Keratinocyte (primary cell): ENCODE measurements around the gene STAB2. TPM values are rescaled to one million over a fixed set of nuclear protein-coding genes. Genes with fewer than 3 reads are reported as not detected.

Source experiments
- DNase-seq: peaks from one replicate; pipeline ENCODE4 v3.0.0-alpha.2; 2011; ENCODE audit warnings: low read depth, missing footprints, low spot score
- FAIRE-seq: peaks from 2 replicates; lab custom pipeline; 2011; peaks lifted over from hg19 to GRCh38; lab: Jason Lieb, UNC
- H2AFZ ChIP-seq: 2 replicates; pipeline ENCODE4 v1.6.0; 2012; ENCODE audit warnings: low read length, control low read depth, inconsistent platforms; ENCODE audit not compliant: control insufficient read depth
- H3K27ac ChIP-seq: 2 replicates; pipeline ENCODE4 v1.5.1; 2011; ENCODE audit warnings: low read length; ENCODE audit not compliant: control insufficient read depth, insufficient read depth
- H3K27me3 ChIP-seq: 3 replicates; pipeline ENCODE4 v1.6.0; 2011; ENCODE audit warnings: low read length; ENCODE audit not compliant: control insufficient read depth, insufficient read depth; ENCODE audit errors: extremely low read depth
- H3K36me3 ChIP-seq, 2 experiments: 2 replicates in 1 of 2; 3 replicates in 1 of 2; pipeline ENCODE4 v1.5.1; 2011; ENCODE audit warnings: low read length in 2 of 2, mild to moderate bottlenecking in 1 of 2; ENCODE audit not compliant: control insufficient read depth in 2 of 2, insufficient read depth in 2 of 2; ENCODE audit errors: extremely low read depth in 1 of 2
- H3K4me1 ChIP-seq: 3 replicates; pipeline ENCODE4 v1.5.1; 2011; ENCODE audit warnings: low read length; ENCODE audit not compliant: control insufficient read depth, insufficient read depth; ENCODE audit errors: extremely low read depth
- H3K4me2 ChIP-seq: 3 replicates; pipeline ENCODE4 v1.6.0; 2011; ENCODE audit warnings: low read depth, low read length; ENCODE audit not compliant: control insufficient read depth, insufficient read depth; ENCODE audit errors: extremely low read depth
- H3K4me3 ChIP-seq, 3 experiments: fragments of 200-600 bp in 1 of 3; sonication (generic) in 1 of 3; 2 replicates in 2 of 3; 3 replicates in 1 of 3; pipeline ENCODE4 v1.5.1; 2011 to 2016; ENCODE audit warnings: low read length in 3 of 3, mild to moderate bottlenecking in 3 of 3, control low read depth in 2 of 3, inconsistent platforms in 1 of 3, low read depth in 1 of 3, mixed read lengths in 1 of 3, mixed run types in 1 of 3, moderate library complexity in 1 of 3; ENCODE audit not compliant: control insufficient read depth in 2 of 3, insufficient read depth in 2 of 3; ENCODE audit errors: extremely low read depth in 1 of 3
- H3K79me2 ChIP-seq: 2 replicates; pipeline ENCODE4 v1.6.0; 2012; ENCODE audit warnings: low read length; ENCODE audit not compliant: control insufficient read depth, insufficient read depth
- H3K9ac ChIP-seq: 3 replicates; pipeline ENCODE4 v1.6.0; 2011; ENCODE audit warnings: low read length; ENCODE audit not compliant: control insufficient read depth, insufficient read depth; ENCODE audit errors: extremely low read depth
- H3K9me1 ChIP-seq: 3 replicates; pipeline ENCODE4 v1.6.0; 2011; ENCODE audit warnings: low read length; ENCODE audit not compliant: control insufficient read depth, insufficient read depth; ENCODE audit errors: extremely low read depth
- H3K9me3 ChIP-seq: 2 replicates; pipeline ENCODE4 v1.5.1; 2012; ENCODE audit warnings: low read depth, low read length; ENCODE audit not compliant: control insufficient read depth
- H4K20me1 ChIP-seq: 3 replicates; pipeline ENCODE4 v1.6.0; 2011; ENCODE audit warnings: low read length; ENCODE audit not compliant: control insufficient read depth, insufficient read depth; ENCODE audit errors: extremely low read depth
- CTCF ChIP-seq, 3 experiments: IDR thresholded peaks in 1 of 3; conservative IDR thresholded peaks in 1 of 3; optimal IDR thresholded peaks in 1 of 3; 2 replicates in 2 of 3; 3 replicates in 1 of 3; pipeline versions ENCODE3 to v1.5.1; 2011; ENCODE audit warnings: low read length in 3 of 3, mild to moderate bottlenecking in 3 of 3, moderate library complexity in 2 of 3, control low read depth in 1 of 3, inconsistent platforms in 1 of 3; ENCODE audit not compliant: insufficient read depth in 2 of 3; ENCODE audit errors: extremely low read depth in 1 of 3
- EZH2 ChIP-seq: IDR thresholded peaks from one replicate; pipeline ENCODE4 v1.6.1; 2012; ENCODE audit warnings: inconsistent platforms, mild to moderate bottlenecking, low read length, moderate library complexity
- dilution Hi-C: fragments of 300-500 bp; cut with MboI; formaldehyde crosslinking; loops from one replicate; pipeline ENCODE4 v1.7.0; 2020; ENCODE audit warnings: low sequenced_read_pairs; ENCODE audit not compliant: extremely low pct_ligation_motif_present
- polyA plus RNA-seq, 5 experiments: library from polyadenylated mRNA; depleted of rRNA in 3 of 5; stranded (reverse) in 3 of 5; stranded (forward) in 1 of 5; unstranded in 1 of 5; fragments of >200 nt; gene quantifications; 1 replicate in 1 of 5; 2 replicates in 3 of 5; 3 replicates in 1 of 5; pipeline versions ENCODE4 v1.2.1 to v1.2.3, GENCODE V29; 2011 to 2012; ENCODE audit warnings: missing spikeins in 2 of 5, low read depth in 1 of 5, low replicate concordance in 1 of 5

The STAB2 gene
- polyA plus RNA-seq, 1 donor (not counting 4 experiments of a cell fraction or from before 2014, with no cell fraction given): not detected

DNA sequence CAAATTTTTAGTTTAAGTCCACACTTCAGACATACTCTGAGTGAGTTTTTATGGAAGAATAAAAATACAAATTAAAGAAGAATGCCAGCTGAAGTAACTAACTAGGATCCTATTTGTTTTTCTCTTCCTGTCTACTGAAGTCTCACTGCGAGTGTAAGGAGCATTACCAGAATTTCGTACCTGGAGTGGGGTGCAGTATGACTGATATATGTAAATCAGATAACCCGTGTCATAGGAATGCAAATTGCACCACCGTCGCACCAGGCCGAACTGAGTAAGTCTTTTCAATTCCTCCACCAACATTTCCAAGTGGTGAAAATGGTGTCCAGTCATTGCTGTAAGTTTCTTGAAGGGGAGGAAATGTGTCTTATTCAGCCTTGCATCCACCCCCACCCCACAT is 52.9 kb downstream of the STAB2 start:
- Histone ChIP-seq H2AFZ (no peak overlapping the region), H3K27me3 (no peaks in the 10 kb centered on the region), H3K4me1 (no peaks in the 10 kb centered on the region), H3K27ac (no peak overlapping the region), H3K9me3 (no peaks in the 10 kb centered on the region), H3K9me1 (no peaks in the 10 kb centered on the region), H3K36me3 (no peaks in the 10 kb centered on the region), H3K9ac (no peak overlapping the region), H3K4me2 (no peak overlapping the region), H3K79me2 (no peaks in the 10 kb centered on the region), H4K20me1 (no peaks in the 10 kb centered on the region), H3K4me3 (no peak overlapping the region)
- TF ChIP-seq EZH2 (no peak), CTCF (optimal IDR thresholded peaks at IDR 0.05 in 1 of 3, IDR thresholded peaks at IDR 0.05 in 1 of 3, conservative IDR thresholded peaks at IDR 0.05 in 1 of 3; ENCODE audit: extremely low read depth in 1 of 3, insufficient read depth in 2 of 3, low read length in 3 of 3) (no peak)
- FAIRE-seq (no peak), DNase-seq (no peak)
- dilution Hi-C loops: no loop called here

DNA sequence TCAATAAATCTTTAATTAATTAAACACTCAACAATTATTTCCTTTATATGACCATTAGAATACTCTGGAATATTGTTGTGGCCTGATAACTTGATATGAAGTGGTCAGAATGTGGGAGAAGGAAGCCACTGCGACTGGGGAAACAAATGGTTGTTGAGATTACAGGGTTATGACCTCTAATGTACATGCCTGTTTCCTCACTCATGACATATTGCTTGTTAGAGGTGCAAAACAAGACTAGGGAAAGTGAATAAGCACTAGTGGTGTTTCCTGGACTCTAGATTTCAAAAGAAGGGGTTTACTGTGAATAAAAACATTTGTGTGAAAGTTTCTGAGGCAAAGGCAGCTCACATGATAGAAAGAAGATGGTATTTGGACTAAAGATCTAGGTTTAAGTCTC is 53.3 kb downstream of the STAB2 start:
- Histone ChIP-seq H3K4me1 (no peaks in the 10 kb centered on the region), H3K9me3 (no peaks in the 10 kb centered on the region), H3K9ac (no peak overlapping the region), H3K27ac (no peak overlapping the region), H3K27me3 (no peaks in the 10 kb centered on the region), H2AFZ (no peak overlapping the region), H3K36me3 (no peaks in the 10 kb centered on the region), H4K20me1 (no peaks in the 10 kb centered on the region), H3K79me2 (no peaks in the 10 kb centered on the region), H3K9me1 (no peaks in the 10 kb centered on the region), H3K4me2 (no peak overlapping the region), H3K4me3 (no peak overlapping the region)
- no peak for DNase-seq
- TF ChIP-seq EZH2 (no peak), CTCF (optimal IDR thresholded peaks at IDR 0.05 in 1 of 3, IDR thresholded peaks at IDR 0.05 in 1 of 3, conservative IDR thresholded peaks at IDR 0.05 in 1 of 3; ENCODE audit: extremely low read depth in 1 of 3, insufficient read depth in 2 of 3, low read length in 3 of 3) (no peak)
- dilution Hi-C loops: no loop called here
- FAIRE-seq: no peak
